Stimulated activated CD4-positive, alpha-beta T cell treated with anti-CD3 and anti-CD28 coated beads, Interleukin-4, amount 100 ng/mL, for 4 hours (primary cell): ENCODE results near the gene PMEL.
"Not testable (repeated sequence)": the region's sequence is repeated elsewhere in the genome, so short reads cannot be mapped to it uniquely, and the experiment has no call there.

Experiments
- DNase-seq, 2 experiments: peaks; one replicate each; pipeline ENCODE4 v3.0.0-alpha.2; 2020

The PMEL gene

GRCh38 chr12:55982319-55982936 is 16.6 kb upstream of the PMEL start:
- DNase-seq = no peak

- DNase-seq = not testable (repeated sequence)
Measured at GRCh38 chr12:55981882-55982281, 16.0 kb upstream of the PMEL start.

GRCh38 chr12:55979069-55979468 is 13.2 kb upstream of the PMEL start:
- DNase-seq = no peak

- DNase-seq = no peak
Measured at GRCh38 chr12:55978393-55978792, 12.6 kb upstream of the PMEL start.

GRCh38 chr12:55974308-55974730 is 8.5 kb upstream of the PMEL start:
- DNase-seq = no peak

- DNase-seq = peak; percentile 90 to 99
Measured at GRCh38 chr12:55973599-55974307, 7.9 kb upstream of the PMEL start, which contains the start of gene RAB5B. Gene RAB5B, plus strand, starts transcription at chr12:55974078. Its CDS starts 12,883 bp downstream, at chr12:55986961.

GRCh38 chr12:55972911-55973598 is 7.2 kb upstream of the PMEL start:
- DNase-seq = no peak

- DNase-seq = no peak
Measured at GRCh38 chr12:55972456-55972855, 6.6 kb upstream of the PMEL start.

- no peak for DNase-seq
Measured at GRCh38 chr12:55972042-55972441, 6.2 kb upstream of the PMEL start.

- no peak for DNase-seq
Measured at GRCh38 chr12:55970775-55971174, 4.9 kb upstream of the PMEL start.

- no peak for DNase-seq
Measured at GRCh38 chr12:55969356-55969755, 3.5 kb upstream of the PMEL start.

- peak; percentile 88 to 92 for DNase-seq
Measured at GRCh38 chr12:55966408-55967281, 803 bp upstream of the PMEL start, which contains the start of gene CDK2. Gene CDK2, plus strand, starts transcription at chr12:55966830. Its CDS starts 179 bp downstream, at chr12:55967009.

GRCh38 chr12:55965240-55965639 is 602 bp downstream of the PMEL start:
- DNase-seq = no peak

GRCh38 chr12:55963760-55964159 is 2.1 kb downstream of the PMEL start:
- DNase-seq = no peak

- no peak for DNase-seq
Measured at GRCh38 chr12:55957106-55957859, 8.6 kb downstream of the PMEL start.

- peak in 1 of 2 experiments; percentile 44 for DNase-seq
Measured at GRCh38 chr12:55955800-55956508, 9.9 kb downstream of the PMEL start.

GRCh38 chr12:55955344-55955743 is 10.5 kb downstream of the PMEL start:
- DNase-seq = no peak

- DNase-seq = no peak
Measured at GRCh38 chr12:55946553-55946952, 19.3 kb downstream of the PMEL start.

- DNase-seq = no peak
Measured at GRCh38 chr12:55942577-55943136, 23.2 kb downstream of the PMEL start.

- no peak for DNase-seq
Measured at GRCh38 chr12:55942055-55942454, 23.8 kb downstream of the PMEL start.
